Stimulated activated CD4-positive, alpha-beta T cell treated with anti-CD3 and anti-CD28 coated beads, Interleukin-2, amount 100 ng/mL, for 4 hours (primary cell): ENCODE measurements around the gene DDX59.
A peak's percentile ranks its signal among the peaks of the same experiment; 100 is the strongest.

Experiments used
- DNase-seq: peaks from one replicate; pipeline ENCODE4 v3.0.0-alpha.2; 2020; ENCODE audit warnings: low read depth

Gene DDX59

DNA sequence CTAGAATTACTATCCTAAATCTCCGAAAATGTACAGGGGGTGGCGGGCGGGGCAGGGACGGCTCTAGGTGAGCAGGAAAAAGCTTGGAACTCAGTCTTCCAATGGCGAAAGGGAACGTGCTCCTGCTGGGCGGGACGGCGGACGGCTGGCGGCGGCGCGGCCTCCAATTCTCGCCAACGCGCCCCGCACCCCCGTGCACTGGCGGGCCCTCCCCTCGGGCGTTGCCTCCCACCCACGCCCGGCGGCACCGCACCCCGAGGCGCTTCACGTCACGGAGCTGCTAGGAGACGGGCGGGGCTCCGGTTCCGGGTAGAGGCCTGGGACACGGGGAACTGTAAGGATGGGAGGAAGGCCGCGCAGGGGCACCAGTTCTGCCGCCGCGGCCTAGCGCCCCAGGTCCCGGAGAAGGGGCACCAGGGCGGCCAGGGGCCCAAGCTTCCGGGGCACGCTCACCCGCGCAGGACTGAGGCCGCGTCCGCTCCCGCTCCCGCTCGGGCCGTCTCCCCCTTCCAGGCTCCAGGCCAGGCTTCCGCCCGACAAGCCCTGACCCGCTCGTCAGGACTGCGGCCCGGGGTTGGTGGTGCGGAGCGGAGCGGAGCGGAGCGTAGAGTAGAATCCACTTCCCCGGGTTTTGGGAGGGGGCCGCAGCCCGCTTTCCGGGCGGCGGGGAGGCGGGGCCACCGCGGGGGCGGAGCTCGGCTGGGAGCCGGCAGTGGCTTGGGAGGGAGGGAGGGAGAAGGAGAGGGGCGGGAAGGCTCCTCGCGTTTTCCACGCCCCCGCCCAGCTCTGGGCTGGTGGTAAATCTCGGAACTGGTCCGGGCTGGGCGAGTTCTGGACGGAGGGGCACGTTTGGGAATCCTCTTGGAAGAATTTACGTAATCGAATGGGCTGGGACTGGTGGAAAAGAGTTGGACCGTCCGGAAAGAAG is at the start of gene DDX59:
Gene DDX59, minus strand, starts transcription at position 594 of the 928 bp plus-strand sequence. CDS start 3,167 bp downstream, outside the sequence.
- peak; percentile 89 for DNase-seq

DNA sequence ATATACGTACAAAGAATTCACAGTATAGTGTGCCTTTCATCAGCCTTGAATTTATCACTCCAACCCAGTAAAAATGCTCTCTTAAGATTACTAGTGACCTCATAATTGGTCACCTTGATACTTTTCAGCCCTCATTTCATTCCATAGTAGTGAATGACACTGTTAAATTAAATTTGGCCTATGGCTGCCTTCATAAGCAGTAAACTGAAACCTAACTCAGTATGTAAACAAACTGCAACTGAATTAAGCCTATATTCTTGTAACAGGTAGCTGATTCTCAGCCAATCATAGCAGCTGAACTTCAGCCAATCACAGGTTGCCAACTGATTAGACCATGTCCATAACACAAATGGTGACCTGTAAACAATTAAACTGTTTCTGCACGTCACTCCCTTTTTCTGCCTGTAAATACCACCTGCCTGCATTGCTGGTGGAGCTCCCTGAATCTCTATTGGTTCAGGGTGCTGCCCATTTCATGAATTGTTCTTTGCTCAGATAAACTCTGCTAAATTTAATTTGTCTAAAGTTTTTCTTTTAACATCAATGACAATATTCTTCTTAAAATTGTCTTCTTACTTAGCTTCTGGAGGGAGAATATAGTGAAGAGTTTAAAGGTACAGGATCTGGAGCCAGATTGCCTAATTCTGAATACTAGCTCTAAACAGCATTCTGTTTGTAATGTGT is 44.9 kb upstream of the DDX59 start:
- no peak for DNase-seq

DNA sequence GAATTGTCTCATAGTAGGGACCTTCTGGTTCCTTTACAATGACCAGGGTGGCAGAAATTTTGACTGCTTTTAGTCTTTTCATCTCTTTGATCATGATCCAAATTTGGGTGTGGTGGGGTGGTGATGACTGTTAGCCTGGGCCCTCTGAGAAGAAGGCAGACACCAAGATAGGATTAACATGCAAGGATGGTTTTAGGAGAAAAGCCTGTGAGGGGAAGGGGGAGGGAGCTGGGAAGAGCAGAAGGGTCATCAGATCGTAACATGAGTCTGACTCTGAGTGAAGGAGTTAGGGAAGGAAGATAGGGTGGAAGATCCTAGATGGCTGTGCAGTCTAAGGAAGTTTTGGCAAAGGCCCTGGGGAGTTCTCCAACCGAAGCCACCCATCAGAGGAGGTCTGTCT is 40.5 kb upstream of the DDX59 start:
- DNase-seq = no peak

DNA sequence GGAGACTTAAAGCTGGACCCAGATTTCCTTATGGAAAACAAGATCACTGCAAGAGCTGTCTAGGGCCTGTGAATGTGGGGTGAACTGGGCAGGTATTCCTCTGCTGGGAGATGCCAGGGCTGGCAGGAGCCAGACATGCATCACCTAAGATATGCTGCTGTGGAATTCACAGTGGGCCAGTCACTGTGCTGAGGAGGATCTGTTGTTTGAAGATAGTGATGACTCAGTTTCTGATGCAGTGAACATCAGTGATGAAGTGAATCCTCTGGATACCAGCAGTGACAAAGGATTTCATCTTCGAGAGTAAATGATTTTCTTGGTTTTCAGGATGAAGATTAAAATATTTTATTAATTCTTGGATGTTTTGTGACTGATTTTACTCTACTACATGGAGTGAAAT is 39.1 kb upstream of the DDX59 start:
- DNase-seq = no peak

DNA sequence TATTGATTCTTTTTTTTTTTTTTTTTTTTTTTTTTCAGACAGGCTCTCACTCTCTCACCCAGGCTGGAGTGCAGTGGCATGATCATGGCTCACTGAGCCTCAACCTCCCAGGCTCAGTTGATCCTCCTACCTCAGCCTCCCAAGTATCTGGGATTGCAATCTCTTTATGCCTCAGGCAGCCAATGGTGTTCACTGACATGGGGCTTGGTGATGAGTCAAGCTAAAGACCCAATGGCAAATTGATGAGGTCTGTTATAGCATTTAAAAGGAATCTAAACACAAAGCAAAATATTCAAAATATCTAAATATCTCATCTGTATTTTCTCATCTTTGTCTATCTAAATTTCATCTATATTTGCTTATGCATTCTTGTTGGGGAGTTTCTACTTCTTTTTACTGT is 38.5 kb upstream of the DDX59 start:
- no peak for DNase-seq

DNA sequence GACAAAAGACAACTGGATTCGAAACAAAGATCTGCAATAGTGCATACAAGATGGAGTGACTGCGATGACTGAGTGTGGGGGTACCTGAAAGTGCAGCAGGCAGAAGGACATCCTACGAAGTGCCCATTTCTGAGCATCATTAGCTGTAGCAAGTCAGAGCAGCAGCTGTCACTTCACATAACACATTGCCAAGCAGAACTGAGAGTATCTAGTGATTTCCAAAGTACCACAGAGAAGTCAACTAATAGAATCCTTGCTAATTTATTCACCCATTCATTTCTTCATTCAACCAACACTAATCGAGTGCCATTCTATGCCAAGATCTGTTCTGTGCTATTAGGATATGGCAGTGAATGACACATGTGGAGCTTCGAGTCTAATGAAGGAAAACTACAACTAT is 37.4 kb upstream of the DDX59 start:
- no peak for DNase-seq

DNA sequence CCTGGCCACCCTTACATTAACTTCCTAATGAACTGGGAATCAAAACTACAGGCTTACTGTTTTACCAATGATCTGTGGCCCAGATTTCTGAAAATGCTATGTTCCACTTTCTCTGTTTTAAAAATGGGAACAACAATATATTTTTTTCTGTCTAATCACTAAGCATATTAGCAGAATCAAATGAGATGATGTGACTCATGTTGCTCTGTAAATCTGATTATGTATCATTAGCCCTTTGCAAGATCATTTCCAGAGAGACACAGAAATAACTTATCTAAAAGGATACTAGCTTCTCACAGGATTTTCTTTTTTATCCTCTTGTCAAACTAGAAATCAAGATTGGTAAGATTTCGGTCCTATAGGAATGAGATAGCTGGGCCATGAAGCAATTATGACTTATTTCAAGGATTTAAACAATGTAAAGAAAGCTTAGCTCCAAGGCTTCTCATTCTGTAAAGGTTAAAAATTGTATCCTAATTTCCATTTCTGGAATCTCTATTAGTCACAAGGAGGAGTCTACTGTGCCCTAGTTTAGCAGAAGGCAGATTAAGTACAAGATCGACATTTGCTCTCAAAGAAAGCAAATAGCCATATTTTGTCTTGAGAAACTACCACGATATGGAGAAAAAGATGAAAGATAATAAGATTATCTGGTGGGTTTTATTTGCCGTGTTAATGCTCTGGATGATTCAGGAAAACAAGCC is 36.6 kb upstream of the DDX59 start:
- no peak for DNase-seq

DNA sequence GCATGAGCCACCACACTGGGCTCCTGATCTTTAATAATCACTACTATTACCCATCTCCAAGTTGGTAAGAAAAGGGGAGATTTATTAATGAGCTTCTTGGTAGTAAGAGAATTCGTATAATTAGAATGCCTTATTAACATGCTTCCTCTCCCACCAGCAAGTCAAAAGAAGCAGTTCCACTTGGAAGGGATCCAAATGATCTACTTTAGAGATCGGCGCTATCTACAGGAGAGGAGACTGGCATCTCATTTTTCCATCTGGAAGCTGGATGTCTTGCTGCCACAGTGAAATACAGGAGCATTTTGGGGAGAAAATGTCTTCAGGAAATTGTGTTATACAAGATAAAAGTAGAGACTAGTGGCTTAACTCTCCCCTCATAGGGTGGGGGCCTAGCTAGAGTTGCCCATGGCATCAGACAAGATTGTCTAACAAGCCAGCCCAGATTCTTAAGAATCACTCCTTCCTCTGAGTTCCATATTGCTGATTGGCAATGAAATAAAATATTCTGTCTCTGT is 35.3 kb upstream of the DDX59 start:
- no peak for DNase-seq

DNA sequence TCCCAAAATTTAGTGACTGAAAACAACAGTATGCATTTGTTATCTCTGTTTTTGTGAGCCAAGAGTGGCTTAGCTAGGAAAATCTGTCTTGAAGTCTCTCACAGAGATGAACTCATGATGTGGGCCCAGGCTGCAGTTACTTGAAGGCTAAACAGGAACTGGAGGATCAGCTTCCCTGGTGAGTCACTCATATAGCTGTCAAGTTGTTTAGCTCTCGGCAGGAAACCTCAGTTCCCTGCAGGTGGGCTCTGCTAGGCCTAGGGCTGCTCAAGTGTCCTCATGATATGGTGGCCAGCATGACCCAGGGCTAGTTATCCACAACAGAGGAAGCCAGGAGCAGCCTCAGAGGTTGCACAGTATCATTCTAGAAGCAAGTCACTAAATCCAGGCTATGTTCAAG is 30.2 kb upstream of the DDX59 start:
- no peak for DNase-seq

DNA sequence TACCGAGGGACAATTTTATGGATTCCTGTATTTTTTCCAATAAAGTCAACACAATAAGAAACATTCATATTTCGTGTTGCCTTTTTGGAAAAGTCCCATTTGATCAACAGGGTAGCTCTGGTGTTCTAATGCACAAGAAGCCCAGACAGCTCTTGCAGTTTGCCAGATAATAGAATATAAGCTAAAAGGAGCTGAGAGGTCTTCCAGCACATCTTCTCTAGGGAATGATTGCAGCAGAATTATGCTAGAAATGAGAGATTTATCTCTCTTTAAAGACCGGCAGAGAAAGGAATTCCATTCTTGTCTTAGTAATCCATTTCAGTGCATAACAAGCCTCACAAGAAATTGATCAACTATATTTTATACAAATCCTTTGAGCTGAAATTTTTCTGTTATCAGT is 25.0 kb upstream of the DDX59 start:
- no peak for DNase-seq

DNA sequence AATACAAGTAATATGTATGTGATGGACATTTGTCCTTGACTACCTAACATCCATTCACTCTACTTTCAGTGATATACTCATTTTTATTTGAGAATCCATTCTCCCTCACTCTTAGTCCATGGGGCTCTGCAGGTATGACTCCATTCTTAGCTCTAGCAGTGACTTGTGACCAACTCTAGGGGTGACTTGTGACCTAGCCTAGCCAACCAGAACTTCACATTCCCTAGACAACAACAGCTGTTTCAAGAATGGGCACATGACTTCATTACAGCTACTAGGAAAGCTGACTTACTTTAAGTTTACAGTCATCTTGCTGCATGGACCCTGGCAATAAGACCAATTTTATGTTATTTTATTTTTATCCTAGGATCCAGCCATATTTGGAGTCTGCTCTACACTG is 23.6 kb upstream of the DDX59 start:
- no peak for DNase-seq

DNA sequence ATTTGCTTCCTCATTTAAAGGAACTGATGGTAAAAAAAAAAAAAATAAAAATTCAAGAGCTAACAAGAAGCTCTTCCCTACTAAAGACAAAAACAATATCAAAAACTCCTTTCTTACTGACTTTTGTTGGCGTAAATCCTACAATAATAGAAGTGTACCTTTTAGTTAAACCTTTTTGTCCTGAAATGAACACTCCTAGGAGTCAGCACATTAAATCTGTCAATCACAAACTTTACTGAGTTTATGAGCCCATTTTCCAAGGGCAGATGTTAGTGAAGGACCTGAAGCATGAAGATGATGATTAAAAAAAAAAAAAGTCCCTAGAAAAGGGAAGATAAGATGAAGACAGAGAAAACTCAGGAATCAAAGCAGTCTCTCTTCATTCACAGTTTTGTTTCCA is 22.6 kb upstream of the DDX59 start:
- DNase-seq = no peak

DNA sequence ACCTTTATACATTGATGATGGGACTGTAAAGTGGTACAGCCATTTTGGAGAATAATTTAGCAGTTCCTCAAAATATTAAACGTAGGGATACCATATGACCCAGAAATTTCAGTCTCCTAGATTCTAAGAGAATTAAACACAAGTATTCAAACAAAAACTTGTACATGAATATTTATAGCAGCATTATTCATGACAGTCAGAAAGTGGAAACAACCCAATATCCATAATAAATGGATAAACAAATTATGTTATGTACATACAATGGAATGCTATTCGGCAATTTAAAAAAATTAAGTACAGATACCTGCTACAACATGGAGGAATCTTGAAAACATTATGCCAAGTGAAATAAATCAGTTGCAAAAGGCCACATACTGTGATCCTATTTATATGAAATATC is 16.9 kb upstream of the DDX59 start:
- no peak for DNase-seq

DNA sequence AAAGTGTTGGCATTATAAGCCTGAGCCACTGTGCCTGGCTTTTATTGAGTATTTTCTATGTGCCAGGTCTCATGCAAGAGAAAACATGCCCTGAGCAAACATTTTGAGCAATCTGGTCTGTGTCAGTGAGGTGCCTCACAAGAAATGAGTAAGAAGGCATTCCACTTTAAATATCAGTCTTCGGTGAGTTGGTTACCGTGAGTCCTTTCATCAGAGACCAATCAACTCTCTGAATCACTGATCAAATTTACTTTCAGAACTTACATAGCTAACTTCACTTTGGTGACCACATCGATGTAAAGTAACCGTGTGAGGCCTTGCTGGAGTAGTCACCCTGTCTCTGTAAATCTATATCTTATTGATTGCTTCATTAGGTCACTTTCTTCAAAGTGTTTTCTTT is 14.3 kb upstream of the DDX59 start:
- DNase-seq = no peak

DNA sequence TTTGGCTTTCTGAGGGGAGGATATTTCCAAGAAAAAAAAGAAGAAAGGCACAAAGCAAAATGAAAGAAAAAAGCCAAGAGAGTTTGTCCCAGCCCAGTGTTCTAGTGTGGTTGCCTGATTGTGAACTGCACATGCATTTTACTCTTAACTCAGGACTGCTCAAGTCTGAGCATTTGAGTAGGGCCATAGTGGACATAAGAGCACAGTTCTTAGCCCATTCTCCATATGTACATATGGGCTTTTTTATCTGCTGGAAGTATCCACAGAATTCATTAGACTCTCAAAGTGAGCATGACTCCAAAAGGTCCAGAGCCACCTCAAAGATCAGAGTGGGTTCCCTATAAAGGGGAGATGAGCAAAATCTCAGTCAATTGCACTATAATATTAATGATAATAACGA is 13.6 kb upstream of the DDX59 start:
- no peak for DNase-seq

DNA sequence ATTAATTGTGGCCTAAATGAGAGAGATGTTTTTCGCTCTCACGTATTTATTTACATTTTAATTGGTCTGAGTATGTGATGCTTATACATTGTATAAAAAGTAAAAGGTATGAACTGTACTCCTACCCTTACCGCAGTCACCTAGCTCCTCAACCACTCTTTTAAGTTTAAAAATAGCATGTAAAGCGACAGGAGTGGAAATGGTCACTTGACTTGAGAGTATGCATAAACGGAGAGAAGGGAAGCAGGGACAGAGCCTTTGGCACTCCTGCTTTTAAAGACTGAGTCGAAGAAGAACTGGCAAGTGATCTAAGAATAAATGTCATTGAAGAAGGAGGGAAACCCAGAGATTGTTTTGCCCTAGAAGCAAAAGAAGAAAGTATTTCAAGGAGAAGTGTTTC is 11.5 kb upstream of the DDX59 start:
- DNase-seq = no peak

DNA sequence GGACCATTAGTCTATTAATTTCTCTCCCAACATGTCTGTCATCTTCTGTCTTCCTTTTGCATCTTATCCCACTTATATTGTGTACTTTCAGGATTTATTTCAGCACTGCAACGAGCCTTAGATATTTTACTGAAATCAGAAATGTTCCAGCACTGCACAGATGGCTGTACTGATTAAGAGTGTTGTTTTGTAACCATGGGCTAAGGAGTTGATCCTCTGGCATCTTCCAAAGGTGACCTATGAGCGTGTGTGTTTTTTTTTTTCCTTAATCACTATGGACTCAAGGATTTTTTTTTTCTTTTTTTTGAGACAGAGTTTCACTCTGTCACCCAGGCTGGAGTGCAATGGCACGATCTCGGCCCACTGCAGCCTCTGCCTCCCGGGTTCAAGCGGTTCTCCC is 7.1 kb upstream of the DDX59 start:
- DNase-seq = no peak

DNA sequence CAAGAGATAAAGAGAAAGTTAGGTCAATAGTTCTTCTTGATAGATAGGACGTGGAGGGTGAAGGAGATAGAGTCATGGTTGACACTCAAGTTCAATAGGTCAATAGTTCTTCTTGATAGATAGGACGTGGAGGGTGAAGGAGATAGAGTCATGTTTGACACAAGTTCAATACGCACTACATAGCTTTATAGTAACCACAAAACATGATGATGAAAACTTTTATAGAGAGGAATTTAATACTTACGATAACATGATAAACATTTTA is 5.8 kb upstream of the DDX59 start:
- DNase-seq = no peak

DNA sequence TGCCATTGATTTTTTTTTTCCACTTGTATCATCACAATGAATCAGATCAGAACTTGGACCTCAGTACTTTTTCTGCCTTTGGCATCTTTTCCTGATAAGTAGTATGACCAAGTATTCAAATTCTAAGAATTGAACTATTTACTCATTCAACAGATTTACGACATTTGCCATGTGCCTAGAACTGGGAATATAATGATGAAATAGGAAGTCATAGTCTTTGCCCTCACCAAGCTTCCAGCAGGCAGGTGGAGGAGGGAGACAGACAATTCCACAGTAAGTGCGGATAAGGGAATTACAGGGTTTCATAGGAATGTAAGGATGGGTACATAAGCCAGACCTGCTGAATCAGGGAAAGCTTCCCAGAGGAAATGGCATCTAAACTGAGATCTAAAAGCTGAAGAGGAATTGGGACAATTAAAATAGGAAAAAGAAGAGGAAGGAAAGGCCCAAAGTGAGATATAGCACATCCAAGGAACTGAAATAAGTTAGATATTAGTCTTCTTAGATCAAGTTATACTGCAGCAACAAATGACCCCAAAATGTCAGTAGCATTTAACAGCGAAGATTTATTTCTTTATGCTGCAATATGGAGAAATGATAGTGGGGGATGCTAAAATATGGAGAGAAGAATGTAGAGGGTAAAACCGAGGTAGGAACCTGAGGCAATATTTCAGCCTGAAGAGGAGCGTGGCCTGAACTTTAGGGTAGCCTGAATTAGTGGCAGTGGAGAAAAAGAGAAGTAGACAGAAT is 5.3 kb upstream of the DDX59 start:
- DNase-seq = no peak

DNA sequence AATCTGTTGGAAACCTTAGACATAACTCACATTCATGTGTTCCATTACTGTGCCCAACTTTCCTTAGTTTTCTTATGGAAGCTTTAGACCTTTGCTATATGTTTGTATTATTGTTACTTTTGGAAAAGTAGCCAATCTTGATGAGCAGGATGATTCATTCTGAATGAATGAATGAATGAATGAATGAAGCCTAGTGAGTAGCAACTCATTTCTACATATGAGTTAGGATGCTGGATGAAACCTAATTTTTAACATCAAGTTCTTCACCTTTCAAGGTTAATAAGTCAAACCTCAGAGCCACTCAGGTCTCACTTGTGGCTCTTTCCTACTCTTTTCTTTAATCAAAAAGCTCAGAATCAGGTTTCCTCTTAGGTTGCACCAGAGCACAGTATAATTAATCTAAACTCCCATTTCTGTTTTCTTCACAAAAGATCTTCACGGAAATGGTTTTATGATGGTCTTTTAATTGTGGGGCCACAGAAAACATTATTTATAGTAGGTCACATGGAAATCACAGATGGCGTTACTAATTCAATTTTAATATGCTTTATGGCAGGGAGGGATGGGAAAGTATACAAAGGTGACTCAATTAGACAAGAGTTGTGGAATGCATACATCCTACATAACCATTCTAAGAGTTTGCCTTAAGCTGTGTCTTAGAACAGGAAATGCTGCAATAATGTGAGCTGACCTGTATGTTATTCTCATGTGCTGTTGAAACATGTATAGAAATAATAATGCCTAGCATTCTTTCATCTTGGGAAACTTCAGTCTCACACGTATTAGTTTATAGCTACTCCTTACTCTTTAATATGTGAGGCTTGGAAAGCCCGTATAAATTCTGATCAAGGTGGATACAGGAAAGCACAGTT is 4.5 kb upstream of the DDX59 start:
- no peak for DNase-seq

DNA sequence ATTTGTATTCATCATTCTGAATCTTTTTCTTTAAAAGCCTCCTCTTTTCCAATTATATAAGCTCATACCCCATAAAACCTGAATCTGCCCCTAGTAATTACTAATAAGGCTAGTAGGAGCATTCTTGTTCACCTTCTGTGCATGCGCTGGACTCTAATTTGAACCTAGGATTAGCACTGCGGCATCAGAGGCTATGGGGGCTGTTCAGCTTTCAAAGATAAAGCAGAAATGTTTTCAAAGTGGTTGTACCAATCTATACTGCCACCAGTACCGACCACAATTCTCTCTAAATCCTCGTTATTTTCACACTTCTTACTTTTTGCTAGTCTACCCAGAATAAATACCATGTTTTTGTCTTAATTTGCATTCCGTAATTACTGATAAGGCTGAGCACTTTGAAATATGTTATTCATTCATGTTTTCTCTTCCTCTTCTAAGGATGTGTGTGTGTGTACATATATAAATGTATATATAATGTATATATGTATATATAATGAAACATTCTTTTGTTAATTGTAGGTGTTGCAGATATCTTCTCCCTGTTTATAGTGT is 1.6 kb upstream of the DDX59 start:
- DNase-seq = no peak
